ENCODE measurements around the gene TTLL10.

DNA sequence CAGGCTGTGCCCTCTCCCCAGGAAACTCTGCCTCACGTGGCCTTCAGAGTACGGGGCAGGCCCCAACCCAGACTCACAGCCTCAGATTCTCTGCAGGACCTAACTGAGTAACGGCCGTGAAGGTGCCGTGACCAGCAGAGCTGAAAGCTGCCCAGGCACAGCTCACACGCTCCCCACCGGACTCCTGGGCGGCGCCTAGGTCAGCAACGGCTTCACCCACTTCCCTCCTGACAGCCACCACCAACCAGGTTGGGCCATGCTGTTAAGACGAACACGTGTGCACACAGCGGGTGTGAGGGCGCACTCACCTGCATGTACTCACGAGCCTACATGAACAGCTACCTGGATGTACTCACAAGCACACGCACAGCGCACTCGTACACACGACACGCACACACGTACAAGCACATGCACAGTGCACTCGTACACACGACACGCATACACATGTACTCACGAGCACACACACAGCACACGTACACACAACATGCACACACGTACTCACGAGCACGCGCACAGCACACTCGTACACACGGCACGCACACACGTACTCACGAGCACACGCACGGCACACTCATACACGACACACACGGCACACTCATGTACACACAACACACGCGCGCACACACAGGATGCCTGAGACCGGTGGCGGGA lies 49.0 kb downstream of the TTLL10 start:
- TF ChIP-seq, protein P1, sequence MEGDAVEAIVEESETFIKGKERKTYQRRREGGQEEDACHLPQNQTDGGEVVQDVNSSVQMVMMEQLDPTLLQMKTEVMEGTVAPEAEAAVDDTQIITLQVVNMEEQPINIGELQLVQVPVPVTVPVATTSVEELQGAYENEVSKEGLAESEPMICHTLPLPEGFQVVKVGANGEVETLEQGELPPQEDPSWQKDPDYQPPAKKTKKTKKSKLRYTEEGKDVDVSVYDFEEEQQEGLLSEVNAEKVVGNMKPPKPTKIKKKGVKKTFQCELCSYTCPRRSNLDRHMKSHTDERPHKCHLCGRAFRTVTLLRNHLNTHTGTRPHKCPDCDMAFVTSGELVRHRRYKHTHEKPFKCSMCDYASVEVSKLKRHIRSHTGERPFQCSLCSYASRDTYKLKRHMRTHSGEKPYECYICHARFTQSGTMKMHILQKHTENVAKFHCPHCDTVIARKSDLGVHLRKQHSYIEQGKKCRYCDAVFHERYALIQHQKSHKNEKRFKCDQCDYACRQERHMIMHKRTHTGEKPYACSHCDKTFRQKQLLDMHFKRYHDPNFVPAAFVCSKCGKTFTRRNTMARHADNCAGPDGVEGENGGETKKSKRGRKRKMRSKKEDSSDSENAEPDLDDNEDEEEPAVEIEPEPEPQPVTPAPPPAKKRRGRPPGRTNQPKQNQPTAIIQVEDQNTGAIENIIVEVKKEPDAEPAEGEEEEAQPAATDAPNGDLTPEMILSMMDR (IDR thresholded peaks at IDR 0.05; ENCODE audit: poor library complexity, severe bottlenecking): no peak
- TF ChIP-seq RAD21 (conservative IDR thresholded peaks at IDR 0.05): no peak
